IPS-18a (cell line): ENCODE results near the gene PPM1F.

Experiments
- H3K27ac ChIP-seq: one replicate; pipeline ENCODE4 v1.5.1; 2013; ENCODE audit warnings: low read length
- H3K27me3 ChIP-seq: one replicate; pipeline ENCODE4 v1.6.1; 2013; ENCODE audit warnings: mild to moderate bottlenecking, low read length; ENCODE audit not compliant: control insufficient read depth, insufficient read depth
- H3K36me3 ChIP-seq: one replicate; pipeline ENCODE4 v1.6.1; 2013; ENCODE audit warnings: low read depth, low read length; ENCODE audit not compliant: control insufficient read depth
- H3K4me1 ChIP-seq: one replicate; pipeline ENCODE4 v1.6.1; 2013; ENCODE audit warnings: low read depth, low read length; ENCODE audit not compliant: control insufficient read depth
- H3K4me3 ChIP-seq: one replicate; pipeline ENCODE4 v1.5.1; 2013; ENCODE audit warnings: low read length
- H3K9ac ChIP-seq: one replicate; pipeline ENCODE4 v1.6.1; 2013; ENCODE audit warnings: mild to moderate bottlenecking, low read length, moderate library complexity
- H3K9me3 ChIP-seq: one replicate; pipeline ENCODE4 v1.6.1; 2013; ENCODE audit warnings: low read depth, low read length; ENCODE audit not compliant: control insufficient read depth

Gene PPM1F

DNA sequence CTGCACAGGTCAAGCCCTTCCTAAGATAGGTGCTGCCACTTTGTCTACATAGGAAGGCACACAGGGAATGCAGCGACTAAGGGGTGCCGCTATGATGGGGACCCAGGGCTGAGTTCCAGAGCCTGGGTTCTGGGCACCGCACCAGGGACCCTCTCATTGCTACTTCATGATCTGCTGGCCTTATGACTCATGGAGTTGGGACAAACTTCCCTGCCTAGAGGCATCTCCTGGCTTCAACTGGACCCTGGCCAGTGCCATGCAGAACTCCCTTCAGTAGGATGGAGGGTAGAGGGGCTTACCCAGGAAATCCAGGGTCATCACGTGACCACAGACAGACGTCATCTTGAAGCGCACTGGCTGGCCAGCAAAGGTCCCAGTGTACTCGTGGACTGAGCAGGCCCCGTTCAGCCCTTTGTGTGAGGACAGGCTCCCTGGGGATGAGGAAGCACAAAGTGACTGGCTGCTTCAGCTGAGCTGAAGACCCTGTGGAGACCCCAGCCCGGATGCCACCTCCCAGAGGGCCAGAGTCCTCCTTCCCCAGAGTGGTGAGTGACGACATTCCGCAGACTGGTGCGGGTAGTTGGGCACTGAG is 21.5 kb upstream of the PPM1F start:
- Histone ChIP-seq H3K36me3 (peaks cover 37% of the 10 kb centered on the region), H3K4me1 (no peaks in the 10 kb centered on the region), H3K27me3 (no peaks in the 10 kb centered on the region), H3K27ac (no peak overlapping the region), H3K9me3 (no peaks in the 10 kb centered on the region), H3K9ac (no peak overlapping the region), H3K4me3 (no peak overlapping the region)

DNA sequence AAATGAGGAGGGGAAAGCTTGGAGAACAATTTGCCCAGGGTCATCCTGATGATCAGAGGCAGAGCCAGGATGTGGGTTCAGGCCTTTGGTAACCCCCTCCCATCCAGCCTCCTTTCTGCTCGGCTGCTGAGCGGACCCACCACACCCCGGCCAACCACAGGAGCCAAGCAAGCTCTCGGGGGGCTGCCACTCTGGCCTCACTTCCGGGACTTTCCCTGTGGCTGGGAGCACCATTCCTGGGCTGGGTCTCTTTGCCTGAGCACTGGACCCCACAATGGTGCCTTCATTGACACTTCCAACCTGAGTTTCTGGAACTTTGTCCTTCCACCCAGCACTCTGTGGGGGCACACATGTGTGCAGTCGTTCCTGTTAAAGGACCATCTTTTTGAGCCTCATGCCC is 20.2 kb upstream of the PPM1F start:
- Histone ChIP-seq H3K4me3 (no peak overlapping the region), H3K9ac (no peak overlapping the region), H3K36me3 (peaks cover 50% of the 10 kb centered on the region), H3K4me1 (no peaks in the 10 kb centered on the region), H3K27me3 (no peaks in the 10 kb centered on the region), H3K27ac (no peak overlapping the region), H3K9me3 (no peaks in the 10 kb centered on the region)

DNA sequence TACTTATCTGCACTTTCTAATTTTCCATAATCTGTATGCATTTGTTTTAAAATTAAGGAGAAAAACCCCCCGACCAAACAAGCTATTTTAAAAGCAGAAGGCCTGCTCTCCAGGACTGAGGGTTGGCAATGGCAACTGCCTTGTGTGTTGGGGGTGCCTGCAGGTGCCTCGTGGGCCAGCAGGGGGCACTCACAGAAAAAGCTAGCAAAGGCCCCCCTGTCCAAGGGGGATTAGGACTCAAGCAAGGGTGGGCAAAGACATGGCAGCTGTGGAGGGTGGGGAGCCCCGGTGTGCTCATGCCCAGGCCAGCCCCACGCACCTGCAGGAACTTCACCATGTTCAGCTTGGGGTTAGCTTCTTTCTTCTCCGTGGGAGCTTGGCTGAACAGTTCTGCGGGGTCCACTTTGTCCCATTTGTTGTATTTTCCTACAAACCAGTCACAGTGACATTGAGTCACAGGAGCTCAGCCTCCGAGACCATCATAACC is 19.7 kb upstream of the PPM1F start:
- Histone ChIP-seq H3K4me3 (no peak overlapping the region), H3K9ac (no peak overlapping the region), H3K4me1 (no peaks in the 10 kb centered on the region), H3K36me3 (peaks cover 55% of the 10 kb centered on the region), H3K27ac (no peak overlapping the region), H3K9me3 (no peaks in the 10 kb centered on the region), H3K27me3 (no peaks in the 10 kb centered on the region)

- peaks cover 60% of the 10 kb centered on the region for H3K36me3 ChIP-seq
- H3K27ac ChIP-seq: no peak overlapping the region
- no peaks in the 10 kb centered on the region for H3K4me1 ChIP-seq
Measured at GRCh38 chr22:21971858-21972275, 19.2 kb upstream of the PPM1F start.

DNA sequence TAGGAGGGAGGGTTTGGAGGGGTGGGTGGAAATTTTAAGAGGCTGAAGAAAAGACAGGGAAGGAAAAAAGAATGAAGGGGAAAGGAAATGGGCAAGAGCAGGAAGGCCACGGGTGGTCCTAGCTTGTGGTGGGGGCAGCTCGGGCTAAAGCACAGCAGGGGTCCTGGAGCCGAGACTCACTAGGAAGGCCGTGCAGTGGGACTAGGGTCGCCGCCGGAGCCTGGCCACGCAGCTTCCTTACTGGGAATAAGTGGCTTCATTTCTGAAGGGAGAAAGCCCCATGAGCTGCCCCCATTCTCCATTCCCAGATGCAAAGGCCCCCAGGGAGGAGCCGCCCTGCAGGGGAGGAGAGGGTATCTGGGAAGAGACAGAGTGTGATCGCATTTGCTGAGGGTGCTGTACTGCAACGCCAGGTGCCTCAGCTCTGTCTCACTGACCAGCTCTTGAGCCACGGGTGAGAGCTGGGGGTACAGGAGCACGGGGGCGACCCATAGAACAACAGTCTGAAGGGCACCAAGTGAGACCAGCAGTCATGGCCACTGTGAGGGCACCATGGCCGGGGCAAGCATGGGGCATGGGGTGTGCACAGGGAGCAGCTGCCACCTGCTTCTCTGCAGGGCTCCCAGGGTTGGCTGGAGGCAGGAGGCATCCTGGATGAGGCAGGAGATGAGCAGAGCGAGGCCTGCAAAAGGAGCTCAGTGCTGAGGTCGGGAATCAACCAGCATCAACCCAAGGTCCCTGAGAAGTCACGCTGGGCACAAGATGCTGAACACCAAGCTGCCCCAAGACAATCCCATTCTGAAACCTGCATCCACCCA is 18.4 kb upstream of the PPM1F start:
- H3K4me1 ChIP-seq: no peaks in the 10 kb centered on the region
- no peaks in the 10 kb centered on the region for H3K9me3 ChIP-seq
- no peak overlapping the region for H3K4me3 ChIP-seq
- H3K36me3 ChIP-seq: peaks cover 67% of the 10 kb centered on the region
- no peaks in the 10 kb centered on the region for H3K27me3 ChIP-seq
- H3K9ac ChIP-seq: no peak overlapping the region
- H3K27ac ChIP-seq: no peak overlapping the region

More at GRCh38 chr22:21971858-21972275, 19.2 kb upstream of the PPM1F start:
- Histone ChIP-seq H3K4me3 (no peak overlapping the region), H3K9ac (no peak overlapping the region), H3K27me3 (no peaks in the 10 kb centered on the region), H3K9me3 (no peaks in the 10 kb centered on the region)

DNA sequence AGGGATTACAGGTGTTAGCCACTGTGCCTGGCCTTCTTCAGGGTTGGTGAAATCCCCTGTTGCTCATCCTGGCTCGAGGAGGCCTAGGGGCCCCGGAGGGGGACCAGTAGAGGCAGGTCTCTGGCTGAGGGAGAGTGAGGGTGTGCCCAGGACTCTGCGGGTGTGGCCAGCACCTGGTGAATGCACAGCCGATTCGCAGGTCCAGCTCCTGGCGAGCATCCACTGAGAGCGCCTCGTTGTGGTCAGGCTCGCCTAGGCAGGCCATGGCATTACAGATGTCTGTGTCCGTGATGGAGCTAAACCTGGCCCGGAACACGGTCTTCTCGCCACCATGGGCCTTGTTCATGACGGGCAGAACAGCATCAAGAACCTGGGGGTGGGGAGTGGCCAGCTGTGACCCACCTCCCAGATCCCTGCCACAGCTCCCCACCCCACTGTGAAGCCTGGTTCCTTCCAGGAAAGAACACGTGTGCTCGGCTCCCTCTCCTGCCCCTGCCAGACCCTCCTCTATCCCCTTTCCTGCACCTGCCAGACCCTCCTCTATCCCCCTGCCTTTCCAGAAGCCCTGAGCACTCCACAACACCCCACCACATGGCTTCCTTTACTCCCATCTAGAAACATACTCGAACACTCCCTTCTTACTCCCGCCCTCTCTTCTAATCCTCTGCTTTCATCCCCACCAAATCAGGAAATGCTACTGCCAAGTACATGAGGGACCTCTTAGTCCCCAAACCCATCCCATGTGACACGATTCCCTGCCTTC is 17.6 kb upstream of the PPM1F start:
- Histone ChIP-seq H3K27ac (no peak overlapping the region), H3K4me3 (no peak overlapping the region), H3K9ac (no peak overlapping the region), H3K36me3 (peaks cover 68% of the 10 kb centered on the region), H3K9me3 (no peaks in the 10 kb centered on the region), H3K4me1 (no peaks in the 10 kb centered on the region), H3K27me3 (no peaks in the 10 kb centered on the region)

DNA sequence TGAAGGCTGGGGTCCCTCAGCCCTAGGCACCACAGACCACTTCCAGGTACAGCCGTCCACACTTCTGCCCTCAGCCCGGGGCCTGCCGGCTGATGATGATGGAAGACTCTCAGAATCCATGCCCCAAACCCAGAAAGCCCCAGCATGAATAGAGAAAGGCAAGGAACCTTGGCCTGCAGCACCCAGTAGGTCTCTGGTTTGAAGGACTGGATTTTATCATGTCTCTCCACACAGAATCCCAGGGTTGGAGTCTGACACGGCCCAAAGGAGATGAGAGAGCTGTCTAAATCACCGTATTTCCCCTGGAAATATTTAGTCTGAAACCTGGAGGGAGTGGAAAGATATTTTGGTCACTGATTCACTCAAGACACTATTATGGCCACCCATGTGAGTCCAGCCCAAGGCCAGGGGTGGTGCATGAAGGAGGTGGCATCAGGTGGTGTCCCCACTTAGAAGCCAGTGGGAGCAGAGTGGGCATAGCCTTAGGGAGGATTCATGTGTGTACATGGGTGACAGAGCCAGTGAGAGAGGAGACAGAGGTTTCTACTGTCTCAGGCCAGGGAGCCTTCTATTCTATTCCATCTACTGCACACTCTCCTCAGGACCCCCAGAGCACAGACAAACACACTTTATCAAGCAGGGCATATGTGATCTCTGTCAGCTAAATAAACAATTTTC is 15.9 kb upstream of the PPM1F start:
- Histone ChIP-seq H3K27ac (no peak overlapping the region), H3K9me3 (no peaks in the 10 kb centered on the region), H3K36me3 (peaks cover 68% of the 10 kb centered on the region), H3K4me1 (no peaks in the 10 kb centered on the region), H3K4me3 (no peak overlapping the region), H3K27me3 (no peaks in the 10 kb centered on the region), H3K9ac (no peak overlapping the region)

- H3K9me3 ChIP-seq: no peaks in the 10 kb centered on the region
- no peaks in the 10 kb centered on the region for H3K27me3 ChIP-seq
- no peaks in the 10 kb centered on the region for H3K4me1 ChIP-seq
- H3K36me3 ChIP-seq: peaks cover 70% of the 10 kb centered on the region
- no peak overlapping the region for H3K27ac ChIP-seq
- H3K4me3 ChIP-seq: no peak overlapping the region
- no peak overlapping the region for H3K9ac ChIP-seq
Measured at GRCh38 chr22:21967693-21968271, 15.1 kb upstream of the PPM1F start.

DNA sequence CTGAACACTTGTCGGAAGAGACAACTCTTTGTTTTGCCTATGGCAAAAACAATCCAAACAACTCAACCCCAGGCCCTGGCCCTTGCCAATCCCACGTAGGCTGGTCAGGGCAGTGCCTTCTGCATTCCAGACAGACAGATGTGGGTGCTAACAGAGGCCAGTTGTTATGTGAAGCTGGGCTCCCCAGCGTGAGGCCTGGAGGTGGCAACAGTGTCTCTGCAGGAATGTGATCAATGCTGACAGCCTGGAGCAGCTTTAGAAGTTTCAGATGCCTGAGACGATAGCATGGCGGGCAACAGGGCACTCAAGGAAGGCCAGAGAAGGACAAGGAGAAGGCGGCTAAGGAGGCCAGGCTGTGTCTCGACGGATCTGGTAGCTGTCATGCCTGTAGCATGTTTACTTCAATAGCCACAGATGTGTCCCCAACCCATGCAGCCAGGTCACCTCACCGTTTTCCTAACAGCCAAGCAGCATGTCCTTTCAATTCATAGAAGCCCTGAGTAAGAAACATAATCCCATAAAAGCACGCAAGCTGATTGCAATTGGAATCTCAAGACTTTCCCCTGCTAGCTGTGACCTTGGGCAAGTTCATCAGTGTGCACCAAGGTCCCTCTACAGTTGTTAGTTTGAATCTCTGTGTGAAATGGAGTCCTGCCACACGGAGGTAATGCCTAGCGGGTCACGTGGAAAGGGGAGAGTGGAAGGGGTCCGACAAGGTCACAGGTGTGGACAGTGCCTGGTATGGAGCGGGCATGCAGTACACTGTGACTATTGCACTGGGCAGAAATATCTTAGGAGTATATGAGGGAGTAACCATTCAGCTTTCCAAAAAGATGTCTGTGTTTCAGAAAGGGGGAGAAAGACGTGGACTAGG is 14.2 kb upstream of the PPM1F start:
- H3K27me3 ChIP-seq: no peaks in the 10 kb centered on the region
- no peak overlapping the region for H3K4me3 ChIP-seq
- peaks cover 77% of the 10 kb centered on the region for H3K36me3 ChIP-seq
- no peaks in the 10 kb centered on the region for H3K4me1 ChIP-seq
- H3K9me3 ChIP-seq: no peaks in the 10 kb centered on the region
- H3K27ac ChIP-seq: no peak overlapping the region
- no peak overlapping the region for H3K9ac ChIP-seq

- Histone ChIP-seq H3K4me1 (no peaks in the 10 kb centered on the region), H3K9me3 (no peaks in the 10 kb centered on the region), H3K4me3 (no peak overlapping the region), H3K27me3 (no peaks in the 10 kb centered on the region), H3K9ac (no peak overlapping the region), H3K36me3 (peaks cover 78% of the 10 kb centered on the region), H3K27ac (no peak overlapping the region)
Measured at GRCh38 chr22:21965762-21966288, 13.2 kb upstream of the PPM1F start.
